GM21360 (cell line): ENCODE results near the gene CDKAL1.

Experiments used
- ATAC-seq: cut with Tn5 transposase; IDR thresholded peaks from one replicate; pipeline ENCODE4 v1.9.1; 2021; ENCODE audit warnings: mild to moderate bottlenecking, moderate library complexity; ENCODE audit not compliant: unreplicated experiment

The CDKAL1 gene

GRCh38 chr6:20998748-20999448 lies 464.6 kb downstream of the CDKAL1 start:
- no peak for ATAC-seq

- no peak for ATAC-seq
Observed at GRCh38 chr6:21000331-21000801, 466.1 kb downstream of the CDKAL1 start.

GRCh38 chr6:21001736-21002135 lies 467.5 kb downstream of the CDKAL1 start:
- ATAC-seq = no peak

- peak; percentile 59 for ATAC-seq
Observed at GRCh38 chr6:21003780-21004541, 469.7 kb downstream of the CDKAL1 start.

- ATAC-seq = peak; percentile 47
Observed at GRCh38 chr6:21005816-21006570, 471.7 kb downstream of the CDKAL1 start.

- no peak for ATAC-seq
Observed at GRCh38 chr6:21019614-21020013, 485.4 kb downstream of the CDKAL1 start.

- ATAC-seq = peak; percentile 94
Observed at GRCh38 chr6:21022343-21023107, 488.3 kb downstream of the CDKAL1 start.

- no peak for ATAC-seq
Observed at GRCh38 chr6:21023210-21023609, 489.0 kb downstream of the CDKAL1 start.

GRCh38 chr6:21024616-21025015 lies 490.4 kb downstream of the CDKAL1 start:
- ATAC-seq = no peak

GRCh38 chr6:21026576-21027273 lies 492.5 kb downstream of the CDKAL1 start:
- ATAC-seq = no peak

- no peak for ATAC-seq
Observed at GRCh38 chr6:21027507-21027906, 493.2 kb downstream of the CDKAL1 start.

GRCh38 chr6:21031182-21031581 lies 496.9 kb downstream of the CDKAL1 start:
- ATAC-seq = no peak

GRCh38 chr6:21033084-21033483 lies 498.8 kb downstream of the CDKAL1 start:
- no peak for ATAC-seq

- no peak for ATAC-seq
Observed at GRCh38 chr6:21033575-21034026, 499.3 kb downstream of the CDKAL1 start.

- no peak for ATAC-seq
Observed at GRCh38 chr6:21034345-21034744, 500.1 kb downstream of the CDKAL1 start.

- ATAC-seq = peak; percentile 41
Observed at GRCh38 chr6:21037453-21037852, 503.2 kb downstream of the CDKAL1 start.

GRCh38 chr6:21039926-21040325 lies 505.7 kb downstream of the CDKAL1 start:
- ATAC-seq = no peak

GRCh38 chr6:21045135-21045700 lies 511.0 kb downstream of the CDKAL1 start:
- ATAC-seq = no peak

- ATAC-seq = no peak
Observed at GRCh38 chr6:21046276-21046675, 512.0 kb downstream of the CDKAL1 start.

GRCh38 chr6:21048047-21048446 lies 513.8 kb downstream of the CDKAL1 start:
- ATAC-seq = no peak
